Bronchial smooth muscle cell (primary cell): ENCODE results near the gene JPT2. TPM values are rescaled to one million over a fixed set of nuclear protein-coding genes. Genes with fewer than 3 reads are reported as not detected.

Experiments
- total RNA-seq: library from RNA; depleted of rRNA; stranded (reverse); fragments of >200 nt; gene quantifications from 2 replicates; pipeline ENCODE4 v1.2.1, GENCODE V29; 2014

Gene JPT2, protein sequence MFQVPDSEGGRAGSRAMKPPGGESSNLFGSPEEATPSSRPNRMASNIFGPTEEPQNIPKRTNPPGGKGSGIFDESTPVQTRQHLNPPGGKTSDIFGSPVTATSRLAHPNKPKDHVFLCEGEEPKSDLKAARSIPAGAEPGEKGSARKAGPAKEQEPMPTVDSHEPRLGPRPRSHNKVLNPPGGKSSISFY
- total RNA-seq = 7.3 and 12.8 TPM in 2 replicates

DNA sequence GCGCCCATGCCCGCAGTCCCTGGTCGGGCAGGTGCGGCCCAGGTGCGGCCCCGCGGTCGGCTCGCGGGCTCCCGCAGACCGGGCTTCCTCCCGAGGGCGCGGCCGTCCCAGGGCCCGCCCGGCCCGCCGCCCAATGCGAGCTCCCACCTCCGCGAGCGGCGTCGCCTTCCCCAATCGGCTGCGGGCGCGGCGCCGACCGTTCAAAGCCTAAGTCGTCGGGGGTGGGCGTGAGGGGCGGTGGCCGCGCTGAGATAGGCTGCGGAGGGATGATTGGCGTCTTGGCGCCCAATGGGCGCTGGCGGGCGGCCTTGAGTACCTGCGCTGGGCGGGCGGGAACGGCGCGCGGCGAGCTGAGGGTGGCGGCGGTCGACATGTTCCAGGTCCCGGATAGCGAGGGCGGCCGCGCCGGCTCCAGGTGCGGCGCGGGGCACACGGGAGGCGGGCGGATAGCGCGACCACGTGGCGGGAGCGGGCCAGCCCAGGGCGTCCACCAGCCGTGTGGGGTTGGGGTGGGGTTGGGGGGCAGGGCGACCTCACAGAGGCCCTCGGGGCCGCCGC lies at the start of gene JPT2:
TSS of gene JPT2 (plus strand) at position 338 of the 558 bp plus-strand sequence. CDS start at position 372, 34 bp downstream.

DNA sequence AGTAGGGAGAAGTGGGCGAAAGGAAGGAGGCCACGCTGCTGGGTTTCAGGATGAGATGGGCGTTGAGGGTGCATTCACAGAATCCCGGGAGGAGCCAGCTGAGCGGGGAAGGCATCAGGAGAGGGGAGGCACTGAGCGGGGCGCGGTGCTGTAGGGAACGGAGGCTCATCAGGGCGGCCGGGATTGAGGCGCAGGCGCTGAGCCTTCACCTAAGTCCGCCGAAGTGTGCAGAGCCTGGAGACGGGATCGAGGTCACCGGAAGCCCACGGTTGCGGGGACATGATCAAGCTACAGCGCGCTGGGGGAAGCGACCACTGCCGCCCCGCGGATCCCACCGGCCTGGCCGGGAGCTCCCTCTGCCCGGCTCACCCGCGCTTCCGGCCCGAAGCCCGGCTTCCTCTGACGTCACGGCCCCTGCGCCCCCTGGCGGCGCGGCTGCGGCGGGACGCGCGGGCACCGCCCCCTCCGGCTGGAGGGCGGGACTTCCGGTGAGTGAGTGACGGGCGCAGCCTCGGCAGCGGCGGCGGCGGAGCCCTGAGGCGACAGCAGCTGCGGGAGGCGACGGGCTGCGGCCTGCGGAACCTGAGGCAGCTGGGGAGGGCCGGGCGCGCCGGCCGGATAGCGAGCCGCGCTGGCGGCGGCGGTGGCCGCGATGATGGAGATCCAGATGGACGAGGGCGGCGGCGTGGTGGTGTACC lies 27.8 kb downstream of the JPT2 start, which contains the start of gene MAPK8IP3:
TSS of gene MAPK8IP3 (plus strand) at position 508 of the 698 bp plus-strand sequence. CDS start at position 653, 145 bp downstream.

Other genes with a start within 250 kb of the JPT2 start
- gene PERCC1, start 247.2 kb upstream of the JPT2 start, total RNA-seq = not detected in 2 replicates
- gene CCDC154, start 233.7 kb upstream of the JPT2 start, total RNA-seq = 0.32 and 0.43 TPM in 2 replicates
- gene CLCN7, start 203.3 kb upstream of the JPT2 start, total RNA-seq = 58.9 and 65.9 TPM in 2 replicates
- not detected in 2 replicates for gene PTX4, start 189.3 kb upstream of the JPT2 start, total RNA-seq
- 9.5 and 9.7 TPM in 2 replicates for gene TELO2, start 184.9 kb upstream of the JPT2 start, total RNA-seq
- gene TMEM204, start 144.6 kb upstream of the JPT2 start, total RNA-seq = 4.6 and 12.3 TPM in 2 replicates
- 40.7 and 63.3 TPM in 2 replicates for gene IFT140, start 66.2 kb upstream of the JPT2 start, total RNA-seq
- gene CRAMP1, start 65.9 kb upstream of the JPT2 start, total RNA-seq = 4.3 and 6.4 TPM in 2 replicates
- gene MAPK8IP3, start 27.9 kb downstream of the JPT2 start, total RNA-seq = 47.4 and 52.1 TPM in 2 replicates
- 36.1 and 43.0 TPM in 2 replicates for gene NME3, start 93.3 kb downstream of the JPT2 start, total RNA-seq
- 6.3 and 6.4 TPM in 2 replicates for gene EME2, start 94.5 kb downstream of the JPT2 start, total RNA-seq
- gene MRPS34, start 94.9 kb downstream of the JPT2 start, total RNA-seq = 88.6 and 90.2 TPM in 2 replicates
- gene SPSB3, start 104.3 kb downstream of the JPT2 start, total RNA-seq = 33.6 and 52.0 TPM in 2 replicates
- 46.0 and 47.0 TPM in 2 replicates for gene NUBP2, start 104.7 kb downstream of the JPT2 start, total RNA-seq
- under 0.01 TPM in 1 of 2 replicates, not detected in the other for gene IGFALS, start 115.4 kb downstream of the JPT2 start, total RNA-seq
- gene HAGH, start 148.5 kb downstream of the JPT2 start, total RNA-seq = 24.7 and 25.4 TPM in 2 replicates
- 76.8 and 109 TPM in 2 replicates for gene FAHD1, start 148.9 kb downstream of the JPT2 start, total RNA-seq
- gene MEIOB, start 193.9 kb downstream of the JPT2 start, total RNA-seq = not detected in 2 replicates
- not detected in 2 replicates for gene HS3ST6, start 240.1 kb downstream of the JPT2 start, total RNA-seq